Kidney epithelial cell (primary cell): ENCODE results near the gene PRLR. TPM values are rescaled to one million over a fixed set of nuclear protein-coding genes. Genes with fewer than 3 reads are reported as not detected.

Source experiments
- DNase-seq: peaks from one replicate; pipeline ENCODE4 v3.0.0-alpha.2; 2010; ENCODE audit warnings: low read depth
- H3K27me3 ChIP-seq: 2 replicates; pipeline ENCODE4 v1.6.0; 2011; ENCODE audit warnings: low read length; ENCODE audit not compliant: control insufficient read depth, insufficient read depth
- H3K36me3 ChIP-seq: 2 replicates; pipeline ENCODE4 v1.5.1; 2011; ENCODE audit warnings: low read length; ENCODE audit not compliant: control insufficient read depth, insufficient read depth
- H3K4me3 ChIP-seq: 2 replicates; pipeline ENCODE4 v1.5.1; 2011; ENCODE audit warnings: low read depth, mild to moderate bottlenecking, control low read depth, low read length
- total RNA-seq: library from RNA; depleted of rRNA; stranded (reverse); fragments of >200 nt; gene quantifications from 2 replicates; pipeline ENCODE4 v1.2.3, GENCODE V29; 2015
- TF ChIP-seq, protein P1 (sequence below): IDR thresholded peaks from 2 replicates; pipeline ENCODE4 v1.5.1; 2011; ENCODE audit warnings: mild to moderate bottlenecking, moderate library complexity, low read length, control low read depth, inconsistent platforms; ENCODE audit not compliant: insufficient read depth, poor library complexity, severe bottlenecking

PRLR gene
- total RNA-seq, 1 donor from 2014 or later = 3.8 TPM

DNA sequence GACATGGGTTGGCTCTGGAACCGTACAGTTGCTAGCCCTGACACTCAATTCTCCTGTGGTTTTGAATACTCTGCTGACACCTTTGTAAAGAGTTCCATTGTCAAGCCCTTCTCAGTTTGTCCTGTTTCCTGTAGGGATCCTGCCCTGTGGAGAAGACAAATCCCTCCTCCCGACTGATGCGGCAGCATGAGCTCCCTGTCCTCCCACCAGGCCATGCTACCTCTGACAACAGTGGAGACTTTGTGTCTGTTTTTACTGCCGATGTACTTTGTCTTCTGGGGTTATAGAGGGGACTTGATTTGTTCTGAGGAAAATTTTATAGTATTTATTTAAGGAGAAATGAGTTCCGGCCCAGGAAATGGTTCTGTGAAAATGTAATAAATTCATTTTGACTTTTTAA is 57.8 kb downstream of the PRLR start:
- Histone ChIP-seq H3K36me3 (no peaks in the 10 kb centered on the region), H3K4me3 (no peak overlapping the region), H3K27me3 (no peaks in the 10 kb centered on the region)
- TF ChIP-seq, protein P1, sequence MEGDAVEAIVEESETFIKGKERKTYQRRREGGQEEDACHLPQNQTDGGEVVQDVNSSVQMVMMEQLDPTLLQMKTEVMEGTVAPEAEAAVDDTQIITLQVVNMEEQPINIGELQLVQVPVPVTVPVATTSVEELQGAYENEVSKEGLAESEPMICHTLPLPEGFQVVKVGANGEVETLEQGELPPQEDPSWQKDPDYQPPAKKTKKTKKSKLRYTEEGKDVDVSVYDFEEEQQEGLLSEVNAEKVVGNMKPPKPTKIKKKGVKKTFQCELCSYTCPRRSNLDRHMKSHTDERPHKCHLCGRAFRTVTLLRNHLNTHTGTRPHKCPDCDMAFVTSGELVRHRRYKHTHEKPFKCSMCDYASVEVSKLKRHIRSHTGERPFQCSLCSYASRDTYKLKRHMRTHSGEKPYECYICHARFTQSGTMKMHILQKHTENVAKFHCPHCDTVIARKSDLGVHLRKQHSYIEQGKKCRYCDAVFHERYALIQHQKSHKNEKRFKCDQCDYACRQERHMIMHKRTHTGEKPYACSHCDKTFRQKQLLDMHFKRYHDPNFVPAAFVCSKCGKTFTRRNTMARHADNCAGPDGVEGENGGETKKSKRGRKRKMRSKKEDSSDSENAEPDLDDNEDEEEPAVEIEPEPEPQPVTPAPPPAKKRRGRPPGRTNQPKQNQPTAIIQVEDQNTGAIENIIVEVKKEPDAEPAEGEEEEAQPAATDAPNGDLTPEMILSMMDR = no peak
- no peak for DNase-seq

GRCh38 chr5:35171991-35172390 is 58.3 kb downstream of the PRLR start:
- no peaks in the 10 kb centered on the region for H3K36me3 ChIP-seq
- TF ChIP-seq, protein P1 = no peak
- DNase-seq = no peak
- H3K27me3 ChIP-seq = no peaks in the 10 kb centered on the region
- no peak overlapping the region for H3K4me3 ChIP-seq

DNA sequence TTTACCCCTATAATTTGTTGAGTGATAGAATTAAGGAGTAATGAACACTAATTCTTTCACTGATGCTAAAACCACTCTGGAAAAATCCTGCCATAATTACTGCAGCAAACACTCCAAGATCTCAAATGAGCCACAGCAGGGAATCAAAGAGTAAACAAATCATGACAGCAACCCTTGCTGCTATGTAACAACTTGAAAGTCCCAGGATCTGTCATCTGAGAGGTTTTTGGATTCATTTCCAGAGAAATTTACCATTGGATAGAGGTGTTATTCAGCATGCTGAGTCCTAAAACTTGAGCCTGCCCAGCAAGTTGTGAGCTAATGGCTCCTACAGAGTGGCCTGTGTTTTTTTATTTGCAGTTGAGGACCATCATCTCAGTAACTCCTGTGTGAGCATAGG is 59.2 kb downstream of the PRLR start:
- TF ChIP-seq, protein P1 = no peak
- H3K27me3 ChIP-seq = no peaks in the 10 kb centered on the region
- H3K4me3 ChIP-seq = no peak overlapping the region
- H3K36me3 ChIP-seq = no peaks in the 10 kb centered on the region
- no peak for DNase-seq

DNA sequence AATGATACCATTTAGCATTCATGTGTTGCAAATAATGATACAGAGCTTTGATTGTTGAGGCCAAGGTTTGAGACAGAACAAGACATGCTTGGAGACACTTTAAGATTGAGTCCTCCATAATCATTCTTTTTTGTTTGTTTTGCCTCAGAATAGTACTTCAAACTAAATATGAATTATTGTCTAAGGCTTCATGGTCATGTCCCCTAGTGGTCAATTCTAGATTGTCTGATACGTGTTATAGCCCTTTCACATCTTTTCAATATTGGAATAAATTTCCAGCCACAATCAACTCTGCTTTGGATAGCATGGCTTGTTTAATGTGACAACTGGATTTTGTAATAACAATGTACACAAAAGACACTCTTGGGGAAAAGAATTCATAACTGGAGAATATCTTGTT is 64.2 kb downstream of the PRLR start:
- TF ChIP-seq, protein P1 = no peak
- Histone ChIP-seq H3K4me3 (no peak overlapping the region), H3K36me3 (no peaks in the 10 kb centered on the region), H3K27me3 (no peaks in the 10 kb centered on the region)
- no peak for DNase-seq

DNA sequence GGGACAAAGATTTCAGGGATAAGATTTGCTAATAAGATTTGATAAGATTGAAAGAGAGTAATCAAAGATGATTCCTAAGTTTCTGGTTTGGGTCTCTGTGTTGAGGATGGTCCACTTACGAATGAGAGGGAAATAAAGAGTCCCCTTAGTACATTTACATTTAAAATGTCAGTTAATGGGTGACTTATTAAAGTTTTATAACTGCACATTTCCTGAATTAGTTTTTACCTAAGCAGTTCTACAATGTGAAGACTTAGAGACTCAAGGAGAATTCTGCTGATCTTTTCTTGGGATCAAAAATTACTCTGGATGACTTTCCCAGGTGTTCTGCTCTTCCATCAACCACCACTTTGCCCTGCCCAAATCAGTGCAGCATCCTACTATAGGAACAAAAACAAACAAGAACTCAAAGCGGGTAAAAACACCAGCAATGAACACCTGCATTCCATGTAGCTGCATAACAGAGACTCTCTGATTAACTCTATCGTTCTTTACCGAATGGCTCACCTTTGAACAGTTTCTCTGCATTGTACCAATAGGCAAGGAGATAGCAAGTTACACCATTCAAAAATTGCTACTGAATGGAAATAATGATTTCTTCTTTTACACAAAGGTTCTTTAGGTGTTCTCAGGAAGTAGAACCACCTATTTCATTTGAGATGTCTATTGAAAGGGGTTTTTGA is 65.3 kb downstream of the PRLR start:
- no peaks in the 10 kb centered on the region for H3K27me3 ChIP-seq
- no peaks in the 10 kb centered on the region for H3K36me3 ChIP-seq
- no peak for DNase-seq
- TF ChIP-seq, protein P1 = no peak
- no peak overlapping the region for H3K4me3 ChIP-seq

DNA sequence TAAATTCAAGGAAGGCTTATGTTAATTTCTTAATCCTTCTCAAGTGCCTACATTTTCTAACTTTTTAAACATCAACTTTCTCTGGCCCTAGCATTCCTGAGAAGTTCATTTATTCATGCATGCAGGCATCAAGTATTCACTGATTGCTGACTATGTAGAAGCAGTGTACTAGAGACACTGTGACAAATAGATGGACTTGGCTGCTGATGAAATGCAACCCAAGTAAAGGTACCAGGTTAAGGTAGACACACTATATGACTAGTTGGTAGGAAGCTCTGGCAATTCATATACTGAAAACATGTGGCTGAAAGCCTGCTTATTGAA is 66.6 kb downstream of the PRLR start:
- TF ChIP-seq, protein P1 = no peak
- DNase-seq = no peak
- Histone ChIP-seq H3K27me3 (no peaks in the 10 kb centered on the region), H3K36me3 (no peaks in the 10 kb centered on the region), H3K4me3 (no peak overlapping the region)
